Upper lobe of right lung (tissue), 1 donor: ENCODE data around the gene PEX11G. TPM values are rescaled to one million over a fixed set of nuclear protein-coding genes. Genes with fewer than 3 reads are reported as not detected.

Experiments
- ATAC-seq: fragments of 200-7000 bp; cut with Tn5 transposase; one replicate; pipeline ENCODE4 v1.9.1; 2020; ENCODE audit warnings: mild to moderate bottlenecking, moderate library complexity
- DNase-seq: peaks from one replicate; pipeline ENCODE4 v3.0.0-alpha.2; 2020
- H3K27ac ChIP-seq: fragments of 200-600 bp; one replicate; pipeline ENCODE4 v1.8.0; 2022
- H3K27me3 ChIP-seq: fragments of 200-600 bp; one replicate; pipeline ENCODE4 v1.8.0; 2022; ENCODE audit warnings: mild to moderate bottlenecking
- H3K36me3 ChIP-seq: fragments of 200-600 bp; one replicate; pipeline ENCODE4 v1.8.0; 2022
- H3K4me1 ChIP-seq: fragments of 200-600 bp; one replicate; pipeline ENCODE4 v1.8.0; 2022
- H3K4me3 ChIP-seq: fragments of 200-600 bp; one replicate; pipeline ENCODE4 v1.8.0; 2022; ENCODE audit warnings: mild to moderate bottlenecking
- H3K9me3 ChIP-seq: fragments of 200-600 bp; one replicate; pipeline ENCODE4 v1.8.0; 2022
- intact Hi-C: fragments of 100-400 bp; cut with DNase I; formaldehyde crosslinking; loops from one replicate; pipeline ENCODE4 v1.11.0; 2022
- total RNA-seq: library from RNA; stranded (reverse); fragmentation: NEBNext Ultra II Directional; extraction: Animal tissue kit (Norgen Biotek cat#: 25700); gene quantifications from one replicate; pipeline ENCODE4 v1.2.1, GENCODE V29; 2021
- TF ChIP-seq, protein P1 (sequence below): fragments of 200-600 bp; IDR thresholded peaks from one replicate; pipeline ENCODE4 v1.8.0; 2022; ENCODE audit warnings: antibody characterized with exemption
- donor health status: DM: no; HTN: yes; CAD: no; lungs with severe emphysema.

PEX11G gene
- total RNA-seq, 1 donor from 2014 or later, result 3.6 TPM

DNA sequence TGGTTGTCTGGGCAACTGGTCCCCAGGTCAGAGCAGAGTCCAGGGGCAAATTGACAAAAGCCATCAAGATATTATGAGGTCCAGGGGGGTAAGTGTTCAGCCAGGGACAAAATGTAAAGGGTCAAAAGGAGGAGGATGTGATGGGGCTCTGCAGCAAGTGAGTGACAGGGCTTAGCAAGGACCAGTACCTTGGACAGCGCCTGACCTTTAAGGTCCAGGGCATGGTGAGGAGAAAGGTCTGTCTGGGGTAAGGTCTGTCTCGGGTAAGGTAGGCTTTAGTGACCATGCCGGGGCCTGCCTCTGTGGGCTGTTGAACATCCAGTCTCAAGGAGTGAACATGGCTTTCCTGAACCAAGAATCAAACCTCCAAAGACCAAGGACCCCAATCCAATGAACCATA, 20.8 kb upstream of the PEX11G start:
- intact Hi-C loops, result no loop called here
- DNase-seq, result no peak
- no peak for ATAC-seq
- H3K9me3 ChIP-seq, result no peaks in the 10 kb centered on the region
- no peak overlapping the region for H3K27ac ChIP-seq
- H3K4me1 ChIP-seq, result peaks cover 3% of the 10 kb centered on the region
- H3K4me3 ChIP-seq, result no peak overlapping the region
- TF ChIP-seq, protein P1, sequence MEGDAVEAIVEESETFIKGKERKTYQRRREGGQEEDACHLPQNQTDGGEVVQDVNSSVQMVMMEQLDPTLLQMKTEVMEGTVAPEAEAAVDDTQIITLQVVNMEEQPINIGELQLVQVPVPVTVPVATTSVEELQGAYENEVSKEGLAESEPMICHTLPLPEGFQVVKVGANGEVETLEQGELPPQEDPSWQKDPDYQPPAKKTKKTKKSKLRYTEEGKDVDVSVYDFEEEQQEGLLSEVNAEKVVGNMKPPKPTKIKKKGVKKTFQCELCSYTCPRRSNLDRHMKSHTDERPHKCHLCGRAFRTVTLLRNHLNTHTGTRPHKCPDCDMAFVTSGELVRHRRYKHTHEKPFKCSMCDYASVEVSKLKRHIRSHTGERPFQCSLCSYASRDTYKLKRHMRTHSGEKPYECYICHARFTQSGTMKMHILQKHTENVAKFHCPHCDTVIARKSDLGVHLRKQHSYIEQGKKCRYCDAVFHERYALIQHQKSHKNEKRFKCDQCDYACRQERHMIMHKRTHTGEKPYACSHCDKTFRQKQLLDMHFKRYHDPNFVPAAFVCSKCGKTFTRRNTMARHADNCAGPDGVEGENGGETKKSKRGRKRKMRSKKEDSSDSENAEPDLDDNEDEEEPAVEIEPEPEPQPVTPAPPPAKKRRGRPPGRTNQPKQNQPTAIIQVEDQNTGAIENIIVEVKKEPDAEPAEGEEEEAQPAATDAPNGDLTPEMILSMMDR, result no peak
- H3K36me3 ChIP-seq, result no peaks in the 10 kb centered on the region
- no peaks in the 10 kb centered on the region for H3K27me3 ChIP-seq

DNA sequence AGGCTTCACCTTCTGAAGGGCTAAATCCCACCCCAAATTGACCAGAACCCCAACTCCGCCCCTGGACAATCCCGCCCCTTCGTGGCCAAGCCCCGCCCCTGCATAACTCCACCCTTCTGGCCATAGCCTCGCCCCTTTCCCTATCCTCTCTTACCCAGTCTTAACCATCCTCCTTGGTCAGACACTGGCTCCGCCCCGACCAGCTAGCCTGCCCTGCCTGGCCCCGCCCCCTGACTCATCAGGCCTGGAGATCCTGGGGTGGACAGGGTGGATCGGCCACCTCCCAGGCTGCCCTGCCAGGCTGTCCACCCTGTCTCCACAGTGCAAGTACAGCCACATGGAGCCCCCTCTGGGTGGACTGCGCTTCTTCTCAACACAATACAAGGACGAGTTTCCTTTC, 19.0 kb upstream of the PEX11G start:
- TF ChIP-seq, protein P1, result no peak
- Histone ChIP-seq H3K36me3 (no peaks in the 10 kb centered on the region), H3K27me3 (no peaks in the 10 kb centered on the region), H3K4me3 (no peak overlapping the region), H3K4me1 (no peaks in the 10 kb centered on the region), H3K27ac (no peak overlapping the region), H3K9me3 (no peaks in the 10 kb centered on the region)
- peak; percentile 65 for ATAC-seq
- DNase-seq, result peak; percentile 89
- intact Hi-C loops, result no loop called here

DNA sequence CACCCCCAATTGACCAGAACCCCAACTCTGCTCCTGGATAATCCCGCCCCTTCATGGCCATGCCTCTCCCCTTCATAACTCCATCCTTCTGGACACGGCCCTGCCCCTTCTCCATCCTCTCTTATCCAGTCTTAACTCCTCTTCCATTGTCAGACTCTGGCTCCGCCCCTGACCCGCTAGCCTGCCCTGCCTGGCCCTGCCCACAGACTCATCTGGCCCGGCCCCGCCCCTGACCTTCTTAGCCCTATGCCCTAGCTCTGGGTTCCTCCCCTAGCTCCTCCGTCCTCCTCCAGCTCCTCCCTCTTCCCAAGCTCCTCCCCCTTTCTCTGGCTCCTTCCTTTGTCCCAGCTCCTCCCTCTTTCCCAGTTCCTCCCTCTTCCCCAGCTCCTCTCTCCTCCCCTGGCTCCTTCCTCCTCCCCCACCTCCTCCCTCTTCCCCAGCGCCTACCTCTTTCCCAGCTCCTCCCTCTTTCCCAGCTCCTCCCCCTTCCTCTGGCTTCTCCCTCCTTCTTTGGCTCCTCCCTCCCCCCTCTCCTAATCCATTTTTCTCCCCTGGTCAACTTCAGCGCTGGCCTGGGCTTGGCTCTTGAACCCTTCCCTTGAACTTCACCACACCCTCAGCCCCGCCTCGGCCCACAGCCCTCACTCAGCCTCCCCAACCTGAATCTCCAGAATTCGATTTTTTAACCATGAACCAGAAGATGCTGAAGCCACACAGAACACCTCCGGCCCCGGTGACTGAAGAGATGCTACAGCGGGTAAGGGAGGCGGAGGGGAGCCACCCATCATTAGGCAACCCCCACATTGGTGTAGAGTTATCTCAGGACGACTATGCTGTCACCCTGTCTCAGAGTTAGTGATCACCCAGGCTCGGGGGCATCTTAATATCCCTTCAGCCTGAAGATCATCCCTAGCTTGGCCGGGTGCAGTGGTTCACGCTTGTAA, 17.8 kb upstream of the PEX11G start:
- H3K27ac ChIP-seq, result no peak overlapping the region

DNA sequence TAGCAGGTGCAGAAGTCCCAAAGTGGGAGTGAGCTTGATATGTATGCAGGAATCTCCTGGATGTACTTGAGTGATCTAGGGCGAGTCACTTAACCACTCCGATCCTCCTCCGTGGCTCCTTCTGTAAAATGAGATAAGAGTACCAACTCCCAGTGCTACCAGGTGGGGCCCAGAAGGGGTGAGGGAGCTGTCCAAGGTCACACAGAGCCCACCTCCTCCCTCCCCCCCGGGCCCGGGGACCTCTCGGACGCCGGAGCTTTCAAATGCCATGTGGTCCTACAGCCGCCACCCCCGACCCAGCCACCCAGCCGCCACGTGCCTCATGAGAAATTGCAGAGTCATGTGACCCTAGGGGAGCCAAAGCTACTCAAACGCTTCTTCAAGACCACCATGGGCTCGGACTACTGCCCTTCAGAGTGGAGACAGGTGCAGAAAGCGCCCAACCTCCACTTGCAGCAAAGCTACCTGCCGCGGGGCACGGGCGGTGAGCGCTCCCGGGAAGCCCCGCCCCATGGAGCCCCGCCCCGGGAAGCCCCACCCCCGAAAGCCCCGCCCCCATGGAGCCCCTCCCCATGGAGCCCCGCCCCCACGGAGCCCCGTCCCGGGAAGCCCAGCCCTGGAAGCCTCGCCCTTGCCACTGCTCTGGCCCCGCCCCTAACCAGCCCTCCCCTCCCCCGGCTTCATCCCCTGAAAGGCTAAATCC, 17.0 kb upstream of the PEX11G start:
- Histone ChIP-seq H3K9me3 (no peaks in the 10 kb centered on the region), H3K4me1 (peaks cover 7% of the 10 kb centered on the region), H3K27me3 (peaks cover 20% of the 10 kb centered on the region), H3K27ac (no peak overlapping the region), H3K36me3 (no peaks in the 10 kb centered on the region), H3K4me3 (no peak overlapping the region)
- TF ChIP-seq, protein P1, result no peak
- intact Hi-C loops, result no loop called here
- DNase-seq (no peak), ATAC-seq (peak; percentile 70)

More for the DNA sequence above, 17.8 kb upstream of the PEX11G start:
- DNase-seq (peak; percentile 95), ATAC-seq (peak; percentile 95)
- Histone ChIP-seq H3K4me1 (no peaks in the 10 kb centered on the region), H3K36me3 (no peaks in the 10 kb centered on the region), H3K9me3 (no peaks in the 10 kb centered on the region), H3K27me3 (peaks cover 12% of the 10 kb centered on the region), H3K4me3 (no peak overlapping the region)
- TF ChIP-seq, protein P1, result no peak
- intact Hi-C loops, result no loop called here

DNA sequence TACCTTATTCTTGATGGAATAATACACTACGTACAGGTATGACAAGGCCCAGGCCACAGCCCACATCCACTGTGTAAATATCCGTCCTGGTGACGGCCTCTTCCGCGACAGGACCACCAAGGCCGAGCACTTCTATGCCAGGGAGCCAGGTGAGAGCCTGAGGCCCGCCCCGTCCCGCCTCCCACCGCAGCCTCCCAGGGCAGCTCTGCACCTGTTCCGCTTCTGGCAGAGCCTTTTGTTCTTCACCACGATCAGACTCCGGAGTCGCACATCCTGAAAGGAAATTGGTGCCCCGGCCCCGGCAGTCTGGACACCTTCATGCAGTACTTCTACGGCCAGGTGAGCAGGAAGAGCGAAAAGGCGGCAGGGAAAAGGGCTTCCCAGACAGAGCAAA, 16.4 kb upstream of the PEX11G start:
- Histone ChIP-seq H3K9me3 (no peaks in the 10 kb centered on the region), H3K27ac (no peak overlapping the region), H3K27me3 (peaks cover 24% of the 10 kb centered on the region), H3K36me3 (no peaks in the 10 kb centered on the region), H3K4me3 (no peak overlapping the region), H3K4me1 (peaks cover 10% of the 10 kb centered on the region)
- TF ChIP-seq, protein P1, result no peak
- ATAC-seq, result no peak
- intact Hi-C loops, result no loop called here
- no peak for DNase-seq
